HCT116 (cell line): Measurements from ENCODE around the gene STX5. TPM values are rescaled to one million over a fixed set of nuclear protein-coding genes. Genes with fewer than 3 reads are reported as not detected.
A peak's percentile ranks its signal among the peaks of the same experiment; 100 is the strongest.
"Not testable (repeated sequence)": the region's sequence is repeated elsewhere in the genome, so short reads cannot be mapped to it uniquely, and the experiment has no call there.

ENCODE experiments used
- ATAC-seq: fragments of 200-7000 bp; cut with Tn5 transposase; 2 replicates; pipeline ENCODE4 v1.9.1; 2020; ENCODE audit warnings: mild to moderate bottlenecking, moderate library complexity
- BruUV-seq: library from RNA; stranded (reverse); fragments of 400-500 nt; replicated peaks from 2 replicates; lab custom pipeline; 2021; lab: Mats Ljungman, UMichigan
- CTCF ChIA-PET: fragments of 300-600 bp; sonication (Branson Sonifier 250); formaldehyde crosslinking; loops from one replicate; lab custom pipeline; 2021; ENCODE audit warnings: antibody characterized with exemption; lab: Charles Lee
- POLR2A ChIA-PET: fragments of 300-600, 350-600 bp; sonication (Branson Sonifier 250); formaldehyde crosslinking; loops from one replicate; lab custom pipeline; 2021; ENCODE audit warnings: antibody characterized with exemption; lab: Charles Lee
- RAD21 ChIA-PET, 2 experiments: fragments of 300-600 bp; sonication (Branson Sonifier 250); formaldehyde crosslinking; loops; one replicate each; lab custom pipeline; 2023; ENCODE audit warnings: low total read pairs in 2 of 2; ENCODE audit not compliant: uncharacterized antibody in 2 of 2, unreplicated experiment in 2 of 2, low non-redundant PET in 1 of 2; lab: Charles Lee
- DNase-seq: peaks from one replicate; pipeline ENCODE4 v3.0.0-alpha.2; 2010; ENCODE audit warnings: low read depth, low spot score
- H2AFZ ChIP-seq: fragments of 200-600 bp; shearing (Covaris generic), sonication (generic); 2 replicates; pipeline ENCODE4 v1.6.1; 2017; ENCODE audit warnings: low read depth, mixed run types, mixed read lengths, antibody characterized with exemption, low read length; ENCODE audit not compliant: poor library complexity, severe bottlenecking
- H3K27ac ChIP-seq: 2 replicates; pipeline ENCODE4 v1.5.1; 2012; ENCODE audit warnings: low read depth, low read length
- H3K27me3 ChIP-seq: fragments of 200-600 bp; sonication (generic); 2 replicates; pipeline ENCODE4 v1.6.1; 2016; ENCODE audit warnings: mixed run types, low read length, mixed read lengths; ENCODE audit not compliant: insufficient read depth
- H3K36me3 ChIP-seq, 2 experiments: fragments of 200-500 bp in 1 of 2; fragments of 200-600 bp in 1 of 2; sonication (Bioruptor generic) in 1 of 2; sonication (generic) in 1 of 2; 2 replicates each; pipeline versions ENCODE4 v1.5.1 to v1.6.1; 2014 to 2016; ENCODE audit warnings: low read length in 2 of 2, inconsistent platforms in 1 of 2, mixed read lengths in 1 of 2, mixed run types in 1 of 2; ENCODE audit not compliant: insufficient read depth in 2 of 2, control insufficient read depth in 1 of 2
- H3K4me1 ChIP-seq, 2 experiments: fragments of 200-600 bp in 1 of 2; sonication (generic) in 1 of 2; 2 replicates each; pipeline versions ENCODE4 v1.5.1 to v1.6.1; 2012 to 2017; ENCODE audit warnings: low read length in 2 of 2, inconsistent platforms in 1 of 2, mild to moderate bottlenecking in 1 of 2, mixed read lengths in 1 of 2, mixed run types in 1 of 2, moderate library complexity in 1 of 2; ENCODE audit not compliant: insufficient read depth in 2 of 2, control insufficient read depth in 1 of 2
- H3K4me2 ChIP-seq: fragments of 200-600 bp; sonication (generic); 2 replicates; pipeline ENCODE4 v1.6.1; 2017; ENCODE audit warnings: mixed run types, low read length, mixed read lengths
- H3K4me3 ChIP-seq, 2 experiments: fragments of 200-600 bp in 1 of 2; sonication (generic) in 1 of 2; replicated peaks in 1 of 2; 2 replicates each; pipeline ENCODE4 v1.5.1; 2011 to 2016; ENCODE audit warnings: low read length in 2 of 2, control low read depth in 1 of 2, low read depth in 1 of 2, mild to moderate bottlenecking in 1 of 2, mixed read lengths in 1 of 2, mixed run types in 1 of 2
- H3K79me2 ChIP-seq: fragments of 200-600 bp; sonication (generic); 2 replicates; pipeline ENCODE4 v1.6.1; 2017; ENCODE audit warnings: mild to moderate bottlenecking, mixed run types, low read length, moderate library complexity, mixed read lengths; ENCODE audit not compliant: insufficient read depth
- H3K9ac ChIP-seq: fragments of 200-600 bp; sonication (generic); 2 replicates; pipeline ENCODE4 v1.6.1; 2016; ENCODE audit warnings: low read length, mixed read lengths
- H3K9me2 ChIP-seq: fragments of 200-600 bp; sonication (generic), shearing (Covaris generic); 2 replicates; pipeline ENCODE4 v1.6.1; 2017; ENCODE audit warnings: mixed run types, mild to moderate bottlenecking, moderate library complexity; ENCODE audit not compliant: insufficient read depth
- H3K9me3 ChIP-seq, 2 experiments: fragments of 200-500 bp in 1 of 2; fragments of 200-600 bp in 1 of 2; sonication (Bioruptor generic) in 1 of 2; sonication (generic) in 1 of 2; 2 replicates each; pipeline ENCODE4 v1.6.1; 2014 to 2017; ENCODE audit warnings: low read length in 2 of 2, mixed read lengths in 2 of 2, inconsistent platforms in 1 of 2, low read depth in 1 of 2, mild to moderate bottlenecking in 1 of 2, mixed run types in 1 of 2, moderate library complexity in 1 of 2; ENCODE audit not compliant: control insufficient read depth in 1 of 2, insufficient read depth in 1 of 2
- H4K20me1 ChIP-seq: fragments of 200-600 bp; sonication (generic), shearing (Covaris generic); 2 replicates; pipeline ENCODE4 v1.6.1; 2017; ENCODE audit warnings: mixed run types, mild to moderate bottlenecking, moderate library complexity; ENCODE audit not compliant: insufficient read depth
- TCF7L2 ChIP-seq: IDR thresholded peaks from 2 replicates; pipeline ENCODE4 v1.7.0; 2011; ENCODE audit warnings: borderline replicate concordance, inconsistent platforms; ENCODE audit not compliant: insufficient read depth, insufficient read length; ENCODE audit errors: extremely low read depth
- ZFX ChIP-seq: fragments of 450-650 bp; IDR thresholded peaks from 2 replicates; pipeline ENCODE4 v1.6.1; 2017
- intact Hi-C: fragments of 100-400 bp; cut with micrococcal nuclease; formaldehyde crosslinking; loops from 2 replicates; pipeline ENCODE4 v1.10.0; 2022
- total RNA-seq: library from RNA; stranded (reverse); gene quantifications from one replicate; pipeline ENCODE4 v1.2.1, GENCODE V29; 2021; ENCODE audit not compliant: unreplicated experiment

Gene STX5
- total RNA-seq, 1 experiment from 2014 or later, result 29.5 TPM

DNA sequence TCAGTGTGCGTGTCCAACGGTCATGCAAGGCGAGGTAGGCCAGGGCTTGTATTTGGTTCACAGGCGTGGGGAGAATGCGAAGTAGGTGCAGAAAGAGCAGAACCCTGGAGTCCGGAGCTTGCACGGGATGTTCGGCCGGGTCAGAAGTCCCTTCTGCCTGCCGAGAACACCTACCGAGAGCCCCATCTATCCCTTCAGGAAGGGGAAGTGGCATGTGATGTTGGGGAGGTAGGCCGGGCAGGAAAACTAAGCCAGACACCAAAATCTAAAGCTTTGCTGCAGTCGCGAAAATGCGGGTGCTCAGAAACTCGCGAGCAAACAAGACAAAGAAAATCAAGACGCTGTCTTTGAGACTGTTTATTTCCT is 61.1 kb downstream of the STX5 start:
- RAD21 ChIA-PET, result no interaction called here
- H3K4me1 ChIP-seq, result peaks cover 7 to 24% of the 10 kb centered on the region in 2 experiments; a peak in 3 of 4 replicates
- H3K9me3 ChIP-seq, result no peaks in the 10 kb centered on the region
- H3K9ac ChIP-seq, result peak overlapping the region; percentile 73
- CTCF ChIA-PET, result interaction anchor here (1.0 to 4.0 kb wide), 4 partner anchors 16 to 376 kb away, joined by 3 to 27 read pairs (median 4); partner anchors contain the start of genes HNRNPUL2 and TMEM179B
- intact Hi-C loops, result loop anchor here (1.0 kb wide), 1 partner anchor 9 kb away; the partner anchor contains the start of gene POLR2G
- POLR2A ChIA-PET, result interaction anchor here (0.6 to 3.2 kb wide), 9 partner anchors 9 to 106 kb away, joined by 3 to 16 read pairs (median 5); partner anchors contain the start of genes C11orf98, CSKMT, HNRNPUL2 and POLR2G
- TF ChIP-seq TCF7L2 (no peak), ZFX (peak; percentile 25; the same call in 1 of the 2 replicates)
- peak overlapping the region; percentile 81 for H3K4me2 ChIP-seq
- no peaks in the 10 kb centered on the region for H4K20me1 ChIP-seq
- no peaks in the 10 kb centered on the region for H3K27me3 ChIP-seq
- ATAC-seq (no peak), DNase-seq (no peak)
- H2AFZ ChIP-seq, result peak overlapping the region; percentile 23
- BruUV-seq, result no TSS peak
- no peaks in the 10 kb centered on the region for H3K9me2 ChIP-seq
- H3K36me3 ChIP-seq, result peaks cover 6 to 10% of the 10 kb centered on the region in 2 experiments; a peak in 2 of 4 replicates
- H3K4me3 ChIP-seq, result peak overlapping the region; percentile 67 to 69
- peaks cover 19% of the 10 kb centered on the region for H3K79me2 ChIP-seq
- peak overlapping the region; percentile 74 for H3K27ac ChIP-seq

DNA sequence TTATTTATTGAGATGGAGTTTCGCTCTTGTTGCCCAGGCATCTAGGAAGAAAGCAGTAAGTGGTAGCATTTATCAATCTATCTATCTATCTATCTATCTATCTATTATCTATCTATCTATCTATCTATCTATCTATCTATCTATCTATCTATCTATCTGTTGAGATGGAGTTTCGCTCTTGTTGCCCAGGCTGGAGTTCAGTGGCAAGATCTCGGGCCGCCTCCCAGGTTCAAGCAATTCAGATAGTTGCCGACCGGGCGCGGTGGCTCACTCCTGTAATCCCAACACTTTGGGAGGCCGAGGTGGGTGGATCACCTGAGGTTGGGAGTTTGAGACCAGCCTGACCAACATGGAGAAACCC is 71.0 kb downstream of the STX5 start:
- Histone ChIP-seq H3K27ac (peak overlapping the region; percentile 45; the same call in 1 of the 2 replicates), H3K4me1 (peaks cover 12 to 15% of the 10 kb centered on the region in 2 experiments), H3K4me2 (peak overlapping the region; percentile 94), H3K9ac (peak overlapping the region; percentile 90; the same call in 1 of the 2 replicates), H3K4me3 (peak overlapping the region; percentile 30 to 94), H3K36me3 (peaks cover 4 to 10% of the 10 kb centered on the region in 2 experiments; a peak in 2 of 4 replicates), H3K79me2 (peaks cover 15% of the 10 kb centered on the region)
- not testable (repeated sequence) for DNase-seq, H2AFZ ChIP-seq, H3K9me2 ChIP-seq, H3K27me3 ChIP-seq, H4K20me1 ChIP-seq, H3K9me3 ChIP-seq
- peak; percentile 61 for ATAC-seq
- intact Hi-C loops, result loop anchor here (1.0 to 10.0 kb wide), 3 partner anchors 10 to 86 kb away; partner anchors contain the start of genes HNRNPUL2, LBHD1, TAF6L and TTC9C
- ChIA-PET POLR2A (interaction anchor here (0.9 to 1.5 kb wide), 11 partner anchors 9 to 187 kb away, joined by 3 to 15 read pairs (median 4); partner anchors contain the start of genes B3GAT3, C11orf98, CSKMT and EEF1G), CTCF (interaction anchor here (0.9 to 2.3 kb wide), 3 partner anchors 9 to 336 kb away, joined by 5 to 13 read pairs (median 6); partner anchors contain the start of gene TMEM179B), RAD21 (interaction anchor here in 1 of 2 experiments (0.7 kb wide), 1 partner anchor 36 kb away, joined by 4 read pairs; no protein-coding TSS in a partner anchor)
- BruUV-seq, result TSS peak; percentile 85
